Stimulated activated CD8-positive, alpha-beta memory T cell treated with anti-CD3 and anti-CD28 coated beads, Interleukin-12 subunit alpha, Interleukin-12 subunit beta, amount 100 ng/mL, for 4 hours (primary cell): ENCODE measurements around the gene ARHGAP1.

ENCODE experiments used
- DNase-seq: peaks from one replicate; pipeline ENCODE4 v3.0.0-alpha.2; 2020; ENCODE audit warnings: low read depth

Gene ARHGAP1

GRCh38 chr11:46640036-46640788 lies 60.2 kb downstream of the ARHGAP1 start:
- no peak for DNase-seq

DNA sequence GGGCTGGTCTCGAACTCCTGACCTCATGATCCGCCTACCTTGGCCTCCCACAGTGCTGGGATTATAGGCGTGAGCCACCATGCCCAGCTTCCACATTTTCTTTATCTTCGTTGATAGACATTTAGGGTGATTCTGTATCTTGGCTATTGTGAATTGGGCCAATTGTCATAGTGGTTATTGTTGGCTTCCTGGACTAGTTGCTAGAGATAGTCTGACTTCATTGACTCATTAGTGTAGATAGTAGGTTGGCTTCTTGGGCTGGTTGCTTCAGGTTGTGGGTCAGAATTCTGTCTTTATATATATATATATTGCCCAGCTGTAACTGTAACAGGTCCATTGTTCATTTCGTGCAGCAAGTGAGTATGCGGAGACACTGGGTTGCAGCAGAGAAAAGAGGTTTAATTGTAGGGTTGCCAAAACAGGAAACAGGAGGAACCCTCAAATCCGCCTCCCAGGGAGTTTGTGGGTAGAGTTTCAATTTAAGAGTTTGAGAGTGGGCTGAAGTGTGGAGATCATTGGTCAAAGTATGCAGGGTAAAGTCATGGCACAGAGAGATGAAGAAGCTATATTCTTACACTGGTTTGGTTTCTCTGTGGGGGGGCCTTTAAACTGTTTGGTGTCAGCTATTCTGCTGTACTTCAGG lies 61.1 kb downstream of the ARHGAP1 start:
- no peak for DNase-seq

- DNase-seq: no peak
These were observed 62.9 kb downstream of the ARHGAP1 start for GRCh38 chr11:46637546-46637945.

- DNase-seq: no peak
These were observed 64.8 kb downstream of the ARHGAP1 start for GRCh38 chr11:46635557-46636139.

DNA sequence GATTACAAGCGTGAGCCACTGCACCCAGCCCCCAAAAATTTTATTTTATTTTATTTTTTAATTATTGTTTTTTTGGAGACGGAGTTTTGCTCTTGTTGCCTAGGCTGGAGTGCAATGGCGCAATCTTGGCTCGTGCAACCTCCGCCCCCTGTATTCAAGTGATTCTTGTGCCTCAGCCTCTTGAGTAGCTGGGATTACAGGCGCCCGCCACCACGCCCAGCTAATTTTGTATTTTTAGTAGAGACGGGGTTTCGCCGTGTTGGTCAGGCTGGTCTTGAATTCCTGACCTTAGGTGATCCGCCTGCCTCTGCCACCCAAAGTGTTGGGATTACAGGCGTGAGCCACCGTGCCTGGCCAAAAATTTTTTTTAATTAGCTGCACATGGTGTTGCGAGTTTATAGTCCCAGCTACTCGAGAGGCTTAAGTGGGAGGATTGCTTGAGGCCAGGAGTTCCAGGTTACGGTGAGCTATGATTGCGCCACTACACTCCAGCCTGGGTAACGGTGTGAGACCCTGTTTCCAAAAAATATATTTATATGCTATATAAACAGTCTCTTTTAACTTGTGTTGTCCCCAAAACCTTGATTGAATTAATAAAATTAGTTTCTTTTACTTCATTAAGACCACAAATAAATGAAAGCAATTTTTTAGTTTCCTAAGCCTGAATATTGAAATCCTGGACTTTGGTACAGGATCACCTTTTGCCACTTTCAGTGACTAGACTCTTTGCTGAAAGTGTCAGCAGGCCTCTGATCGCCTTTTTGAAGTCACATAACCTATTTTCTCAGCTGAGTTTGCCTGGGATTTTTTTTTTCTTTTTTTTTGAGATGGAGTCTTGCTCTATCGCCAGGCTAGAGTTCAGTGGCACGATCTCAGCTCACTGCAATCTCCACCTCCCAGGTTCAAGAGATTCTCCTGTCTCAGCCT lies 66.9 kb downstream of the ARHGAP1 start:
- no peak for DNase-seq

DNA sequence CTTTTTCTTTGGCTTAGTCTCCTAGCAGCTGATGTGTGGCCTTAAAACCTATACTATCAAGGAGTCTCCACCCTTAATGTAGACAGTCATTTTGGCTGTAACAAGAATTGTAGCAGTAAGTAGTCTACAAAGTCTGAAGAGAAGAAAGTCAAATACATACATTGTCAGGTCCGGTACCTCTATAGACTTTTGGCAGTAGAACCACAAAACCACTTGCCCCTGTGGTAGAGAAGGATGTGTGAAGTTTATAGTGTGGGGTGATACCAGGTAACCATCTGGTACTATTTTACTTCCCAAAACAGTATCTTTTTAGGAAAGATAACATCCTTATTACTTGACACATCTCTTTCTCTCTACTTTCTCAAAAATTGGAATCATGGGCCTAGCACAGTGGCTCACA lies 67.9 kb downstream of the ARHGAP1 start:
- DNase-seq: no peak

DNA sequence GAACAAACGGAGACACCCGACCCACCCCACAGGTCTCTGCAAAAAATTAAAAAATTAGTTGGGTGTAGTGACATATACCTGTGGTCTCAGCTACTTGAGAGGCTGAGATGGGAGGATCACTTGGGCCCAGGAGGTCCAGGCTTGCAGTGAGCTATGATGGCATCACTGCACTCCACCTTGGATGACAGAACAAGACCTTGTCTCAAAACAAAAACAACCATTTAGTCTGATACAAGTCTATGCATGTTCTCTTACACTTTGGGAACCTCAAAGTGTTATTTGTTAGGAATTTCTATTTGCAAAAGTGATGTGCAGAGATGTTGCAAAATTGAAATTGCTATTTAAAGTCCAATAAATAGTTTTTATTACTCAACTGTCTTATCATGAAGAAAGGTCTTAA lies 68.7 kb downstream of the ARHGAP1 start:
- DNase-seq: no peak

DNA sequence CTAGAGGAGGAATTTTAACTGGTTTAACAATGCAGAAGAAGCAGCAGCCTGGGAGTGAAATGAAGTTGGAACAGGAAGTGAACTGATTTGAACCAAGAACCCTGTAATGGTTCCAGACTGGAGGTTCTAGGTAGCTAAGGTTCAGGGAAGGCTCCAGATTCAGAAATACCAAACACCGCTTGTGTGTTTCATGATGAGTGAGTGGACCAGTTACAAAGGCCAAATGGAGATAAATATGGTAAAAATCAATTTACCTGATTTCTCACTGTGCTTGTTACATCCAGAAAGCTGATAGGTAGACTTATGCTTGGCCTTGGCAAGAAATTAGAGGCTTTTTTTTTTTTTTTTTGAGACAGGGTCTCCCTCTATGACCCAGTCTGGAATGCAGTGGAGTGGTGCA lies 70.2 kb downstream of the ARHGAP1 start:
- no peak for DNase-seq

DNA sequence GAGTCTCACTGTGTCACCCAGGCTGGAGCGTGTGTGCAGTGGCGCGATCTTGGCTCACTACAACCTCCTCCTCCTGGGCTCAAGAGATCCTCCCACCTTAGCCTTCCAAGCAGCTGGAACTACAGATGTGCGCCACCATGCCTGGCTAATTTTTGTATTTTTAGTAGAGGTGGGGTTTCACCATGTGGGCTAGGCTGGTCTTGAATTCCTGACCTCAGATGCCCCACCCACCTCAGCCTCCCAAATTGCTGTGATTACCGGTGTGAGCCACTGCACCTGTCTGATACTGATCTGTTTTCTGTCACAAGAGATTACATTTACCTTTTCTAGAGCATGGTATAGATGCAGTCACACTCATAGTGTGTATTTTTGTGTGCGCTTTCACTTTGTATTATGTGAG lies 71.5 kb downstream of the ARHGAP1 start:
- no peak for DNase-seq
